Thoracic aorta (tissue), 2 donors: ENCODE results near the gene ITGA5. TPM values are rescaled to one million over a fixed set of nuclear protein-coding genes. Genes with fewer than 3 reads are reported as not detected.

Experiments
- ATAC-seq: fragments of 150-250 bp; one replicate; pipeline ENCODE4 v1.8.0; 2017; ENCODE audit warnings: low read depth; ENCODE audit not compliant: insufficient number of reproducible peaks, low FRiP score
- DNase-seq: peaks from one replicate; pipeline ENCODE4 v3.0.0-alpha.2; 2020; ENCODE audit warnings: low spot score
- H3K27ac ChIP-seq, 2 donors: fragments of 200-600 bp; sonication (generic); 1 replicate in 1 of 2; 2 replicates in 1 of 2; pipeline ENCODE4 v1.5.1; 2016; ENCODE audit warnings: mild to moderate bottlenecking in 2 of 2, moderate library complexity in 2 of 2
- H3K27me3 ChIP-seq: fragments of 200-600 bp; sonication (generic); replicated peaks from 2 replicates; pipeline ENCODE4 v1.6.0; 2016; ENCODE audit warnings: mild to moderate bottlenecking; ENCODE audit not compliant: insufficient read depth
- H3K36me3 ChIP-seq: fragments of 200-600 bp; sonication (generic); one replicate; pipeline ENCODE4 v1.5.1; 2016
- H3K4me1 ChIP-seq, 2 donors: fragments of 200-600 bp; sonication (generic); 1 replicate in 1 of 2; 2 replicates in 1 of 2; pipeline versions ENCODE4 v1.5.1 to v1.6.0; 2016; ENCODE audit warnings: low read depth in 2 of 2, mild to moderate bottlenecking in 1 of 2; ENCODE audit not compliant: control insufficient read depth in 1 of 2
- H3K4me3 ChIP-seq: fragments of 200-600 bp; sonication (generic); 2 replicates; pipeline ENCODE4 v1.5.1; 2016; ENCODE audit warnings: mild to moderate bottlenecking
- H3K9me3 ChIP-seq: fragments of 200-600 bp; sonication (generic); 2 replicates; pipeline ENCODE4 v1.5.1; 2016
- CTCF ChIP-seq: fragments of 200-600 bp; sonication (generic); IDR thresholded peaks from one replicate; pipeline ENCODE4 v1.5.1; 2019; ENCODE audit warnings: antibody characterized with exemption
- total RNA-seq, 2 donors: library from RNA; depleted of rRNA; stranded (reverse); fragments of >200 nt; gene quantifications; one replicate each; pipeline versions ENCODE4 v1.1.0 to v1.2.3, GENCODE V29; 2016

Gene ITGA5
- total RNA-seq, 2 donors from 2014 or later: 752 to 847 TPM

DNA sequence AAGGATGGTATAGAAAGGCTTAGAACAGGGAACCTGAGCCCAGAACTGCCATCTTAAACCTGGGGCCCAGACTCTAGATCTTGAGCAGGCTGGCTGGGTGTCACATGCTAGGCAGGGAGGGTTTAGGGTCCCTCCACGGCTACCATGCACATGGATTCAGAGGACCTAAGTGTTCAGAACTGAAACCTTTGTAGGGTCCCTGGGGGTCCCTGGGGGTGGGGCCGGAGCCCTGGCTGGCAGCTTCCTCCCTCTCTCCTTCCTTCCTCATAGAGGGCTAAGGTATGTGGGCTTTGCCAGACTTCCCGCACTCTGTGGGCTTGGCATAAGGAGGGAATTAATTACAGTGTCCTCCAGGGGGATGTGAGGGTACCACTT, 29.9 kb downstream of the ITGA5 start:
- Histone ChIP-seq H3K36me3 (peaks cover 3% of the 10 kb centered on the region), H3K27ac (no peak overlapping the region), H3K4me1 (peaks cover 0 to 14% of the 10 kb centered on the region in 2 donors), H3K27me3 (no peaks in the 10 kb centered on the region), H3K9me3 (no peaks in the 10 kb centered on the region), H3K4me3 (no peak overlapping the region)
- ATAC-seq (no peak), DNase-seq (no peak)
- TF ChIP-seq CTCF: no peak

GRCh38 chr12:54388237-54389133, 30.6 kb downstream of the ITGA5 start:
- ATAC-seq (no peak), DNase-seq (no peak)
- H3K27me3 ChIP-seq: no peaks in the 10 kb centered on the region
- no peak for TF ChIP-seq CTCF
- H3K36me3 ChIP-seq: no peaks in the 10 kb centered on the region
- H3K4me3 ChIP-seq: no peak overlapping the region
- H3K4me1 ChIP-seq: peaks cover 0 to 14% of the 10 kb centered on the region in 2 donors
- no peaks in the 10 kb centered on the region for H3K9me3 ChIP-seq
- no peak overlapping the region for H3K27ac ChIP-seq

DNA sequence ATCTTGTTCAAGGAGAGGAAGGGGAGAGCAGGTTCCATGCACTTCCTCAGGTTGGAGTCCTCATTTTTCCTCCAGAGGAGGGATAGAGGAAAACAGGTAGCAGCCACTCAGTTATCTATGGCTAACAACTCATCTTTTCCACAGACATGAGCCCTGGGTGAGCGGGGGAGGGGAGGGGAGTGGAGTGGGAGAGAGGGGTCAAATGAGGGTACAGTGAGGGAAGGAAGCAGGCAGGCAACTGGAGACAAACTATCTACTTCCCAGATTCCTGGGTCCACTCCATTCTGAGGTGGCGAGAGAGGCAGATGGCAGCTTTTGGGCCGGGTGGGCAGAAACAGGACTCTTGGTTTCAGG, 32.0 kb downstream of the ITGA5 start:
- DNase-seq: no peak
- ATAC-seq: no peak
- Histone ChIP-seq H3K27ac (no peak overlapping the region), H3K27me3 (no peaks in the 10 kb centered on the region), H3K9me3 (no peaks in the 10 kb centered on the region), H3K4me3 (no peak overlapping the region), H3K36me3 (no peaks in the 10 kb centered on the region), H3K4me1 (peaks cover 0 to 5% of the 10 kb centered on the region in 2 donors)
- no peak for TF ChIP-seq CTCF

- H3K9me3 ChIP-seq: no peaks in the 10 kb centered on the region
- H3K27ac ChIP-seq: no peak overlapping the region
- no peaks in the 10 kb centered on the region for H3K4me1 ChIP-seq
- H3K36me3 ChIP-seq: no peaks in the 10 kb centered on the region
- ATAC-seq (no peak), DNase-seq (no peak)
- H3K4me3 ChIP-seq: no peak overlapping the region
- H3K27me3 ChIP-seq: no peaks in the 10 kb centered on the region
- TF ChIP-seq CTCF: no peak
Measured at GRCh38 chr12:54386403-54387113, 32.5 kb downstream of the ITGA5 start.

DNA sequence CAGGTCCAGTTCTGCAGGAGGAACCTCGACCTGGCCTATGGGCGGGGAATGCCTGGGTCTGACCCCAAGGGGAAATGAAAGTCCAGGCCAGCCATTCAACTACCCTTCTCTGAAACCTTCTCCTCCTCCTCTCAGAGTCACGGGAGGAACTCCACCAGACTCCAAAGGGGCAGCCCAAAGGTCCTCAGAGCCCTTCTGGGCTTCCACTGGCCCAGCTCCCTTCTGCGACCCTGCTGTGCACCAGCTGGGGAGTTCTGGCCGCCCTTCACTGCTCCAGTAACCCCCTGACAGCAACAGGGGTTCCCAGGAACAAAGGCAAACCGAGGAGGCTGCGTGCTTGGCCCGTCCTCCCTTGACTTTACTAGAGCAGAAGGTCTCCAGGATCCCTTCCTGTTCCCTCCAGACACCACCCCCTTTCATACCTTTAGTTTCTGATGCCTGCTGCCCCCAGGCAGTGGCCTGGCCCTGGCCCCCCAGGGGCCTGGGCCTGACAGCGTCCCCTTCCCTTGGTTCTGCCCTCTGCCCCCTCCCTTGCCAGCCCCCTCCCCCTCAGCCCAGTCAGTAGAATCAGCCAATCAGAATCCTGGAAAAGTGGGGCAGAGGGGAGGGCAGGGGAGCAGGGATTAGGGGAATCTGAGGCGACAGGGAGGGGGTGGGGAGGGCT, 33.7 kb downstream of the ITGA5 start:
- ATAC-seq (no peak), DNase-seq (no peak)
- Histone ChIP-seq H3K4me3 (no peak overlapping the region), H3K27ac (peak overlapping the region in 1 of 2 donors; percentile 45), H3K9me3 (no peaks in the 10 kb centered on the region), H3K27me3 (no peaks in the 10 kb centered on the region), H3K36me3 (no peaks in the 10 kb centered on the region), H3K4me1 (no peaks in the 10 kb centered on the region)
- TF ChIP-seq CTCF: no peak
